Cardiac muscle cell (in vitro differentiated cells and primary cell): ENCODE measurements around the gene PRPF18. TPM values are rescaled to one million over a fixed set of nuclear protein-coding genes. Genes with fewer than 3 reads are reported as not detected.

ENCODE experiments used
- DNase-seq, 2 donors: peaks; one replicate each; pipeline versions ENCODE4 v3.0.0 to v3.0.0-alpha.2; 2010 to 2017; ENCODE audit warnings: low read depth in 1 of 2, low spot score in 1 of 2
- H3K27ac ChIP-seq: fragments of 200-600 bp; sonication (generic); 2 replicates; pipeline ENCODE4 v1.5.1; 2016
- H3K27me3 ChIP-seq: fragments of 200-600 bp; sonication (generic); 2 replicates; pipeline ENCODE4 v1.6.0; 2016; ENCODE audit warnings: control low read depth
- H3K36me3 ChIP-seq: fragments of 200-600 bp; sonication (generic); 2 replicates; pipeline ENCODE4 v1.5.1; 2016; ENCODE audit warnings: control low read depth
- H3K4me1 ChIP-seq: fragments of 200-600 bp; sonication (generic); 2 replicates; pipeline ENCODE4 v1.8.1; 2017; ENCODE audit warnings: low read depth, mild to moderate bottlenecking, mixed run types
- H3K4me3 ChIP-seq: fragments of 200-600 bp; sonication (generic); 2 replicates; pipeline ENCODE4 v1.5.1; 2016; ENCODE audit warnings: mild to moderate bottlenecking
- H3K9me3 ChIP-seq: fragments of 200-600 bp; sonication (generic); 2 replicates; pipeline ENCODE4 v1.5.1; 2017; ENCODE audit warnings: low read depth, mild to moderate bottlenecking, control low read depth
- CTCF ChIP-seq: IDR thresholded peaks from 2 replicates; pipeline ENCODE4 v1.5.1; 2012; ENCODE audit warnings: low read depth, mild to moderate bottlenecking, low read length
- polyA plus RNA-seq: library from polyadenylated mRNA; unstranded; fragments of >200 nt; fragmentation: Nextera tagmentation; extraction: Ambion mirVana; gene quantifications from 2 replicates; pipeline ENCODE4 v1.2.1, GENCODE V29; 2016
- total RNA-seq: library from RNA; depleted of rRNA; stranded (reverse); fragments of >200 nt; gene quantifications from 2 replicates; pipeline ENCODE4 v1.2.3, GENCODE V29; 2016

Gene PRPF18
- total and polyA plus RNA-seq, 2 experiments from 2014 or later = 17.2 to 17.3 TPM

GRCh38 chr10:13629116-13629515 lies 42.4 kb downstream of the PRPF18 start:
- peak in 1 of 2 donors; percentile 27 for DNase-seq
- Histone ChIP-seq H3K4me3 (no peak overlapping the region), H3K36me3 (peaks cover 6% of the 10 kb centered on the region), H3K27ac (no peak overlapping the region), H3K27me3 (no peaks in the 10 kb centered on the region), H3K4me1 (no peaks in the 10 kb centered on the region), H3K9me3 (no peaks in the 10 kb centered on the region)
- TF ChIP-seq CTCF = no peak

DNA sequence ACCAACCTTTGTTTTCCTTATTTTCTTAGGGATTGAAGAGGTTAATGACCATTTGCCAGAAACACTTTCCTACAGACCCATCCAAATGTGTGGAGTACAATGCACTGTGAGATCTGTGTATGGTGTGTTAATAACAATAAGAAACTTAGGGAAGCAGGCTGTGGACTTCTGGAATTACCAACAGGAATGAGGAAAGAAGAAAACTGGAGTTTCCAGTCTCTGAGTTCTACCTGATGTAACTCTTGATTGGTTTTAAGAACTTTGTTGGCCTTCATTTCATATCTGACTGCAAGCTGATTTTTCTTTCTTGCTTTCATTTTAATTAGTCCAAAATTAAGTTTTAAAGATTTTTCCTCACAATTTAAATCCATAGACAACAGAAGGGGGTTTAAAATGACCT lies 43.5 kb downstream of the PRPF18 start:
- H3K4me1 ChIP-seq = no peaks in the 10 kb centered on the region
- H3K27ac ChIP-seq = no peak overlapping the region
- H3K9me3 ChIP-seq = no peaks in the 10 kb centered on the region
- no peak for DNase-seq
- H3K27me3 ChIP-seq = no peaks in the 10 kb centered on the region
- H3K4me3 ChIP-seq = no peak overlapping the region
- peaks cover 6% of the 10 kb centered on the region for H3K36me3 ChIP-seq
- no peak for TF ChIP-seq CTCF

- no peaks in the 10 kb centered on the region for H3K4me1 ChIP-seq
These were observed 44.8 kb downstream of the PRPF18 start for GRCh38 chr10:13631594-13631993.

DNA sequence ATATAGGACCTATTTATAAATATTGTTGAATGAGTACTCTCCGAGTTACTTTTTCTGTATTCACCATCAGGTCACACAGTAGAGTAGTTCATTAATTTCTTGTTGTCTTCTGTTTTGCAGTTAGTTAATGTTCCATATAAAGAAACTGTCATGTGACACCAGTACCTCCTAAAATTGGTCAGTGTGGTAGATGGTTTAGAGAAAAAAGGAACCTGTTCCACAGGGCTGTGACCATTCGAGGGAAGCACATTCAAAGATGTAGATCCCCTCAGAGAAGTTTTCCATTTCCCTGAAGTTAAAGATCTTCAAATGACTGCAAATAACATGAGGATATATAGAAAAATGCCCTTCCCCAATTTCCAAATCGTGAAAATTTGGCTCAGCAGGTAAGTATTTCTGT lies 45.7 kb downstream of the PRPF18 start:
- Histone ChIP-seq H3K27me3 (no peaks in the 10 kb centered on the region), H3K27ac (no peak overlapping the region), H3K36me3 (peaks cover 6% of the 10 kb centered on the region), H3K9me3 (no peaks in the 10 kb centered on the region), H3K4me1 (no peaks in the 10 kb centered on the region), H3K4me3 (no peak overlapping the region)
- TF ChIP-seq CTCF = no peak
- no peak for DNase-seq

More at GRCh38 chr10:13631594-13631993, 44.8 kb downstream of the PRPF18 start:
- no peak overlapping the region for H3K4me3 ChIP-seq
- no peak for DNase-seq
- H3K36me3 ChIP-seq = peaks cover 6% of the 10 kb centered on the region
- H3K27ac ChIP-seq = no peak overlapping the region
- TF ChIP-seq CTCF = no peak
- no peaks in the 10 kb centered on the region for H3K27me3 ChIP-seq
- H3K9me3 ChIP-seq = no peaks in the 10 kb centered on the region

GRCh38 chr10:13632884-13633440 lies 46.2 kb downstream of the PRPF18 start:
- no peaks in the 10 kb centered on the region for H3K27me3 ChIP-seq
- no peak for TF ChIP-seq CTCF
- peak; percentile 6 to 15 for DNase-seq
- H3K36me3 ChIP-seq = peaks cover 6% of the 10 kb centered on the region
- no peaks in the 10 kb centered on the region for H3K4me1 ChIP-seq
- no peaks in the 10 kb centered on the region for H3K9me3 ChIP-seq
- H3K4me3 ChIP-seq = no peak overlapping the region
- no peak overlapping the region for H3K27ac ChIP-seq

GRCh38 chr10:13633689-13634088 lies 46.9 kb downstream of the PRPF18 start:
- Histone ChIP-seq H3K36me3 (peaks cover 6% of the 10 kb centered on the region), H3K27ac (no peak overlapping the region), H3K4me3 (no peak overlapping the region), H3K4me1 (no peaks in the 10 kb centered on the region), H3K27me3 (no peaks in the 10 kb centered on the region), H3K9me3 (no peaks in the 10 kb centered on the region)
- TF ChIP-seq CTCF = no peak
- peak in 1 of 2 donors; percentile 97 for DNase-seq
